CD1c-positive myeloid dendritic cell (primary cell): ENCODE measurements around the gene TAF4.
"Not testable (repeated sequence)": the region's sequence is repeated elsewhere in the genome, so short reads cannot be mapped to it uniquely, and the experiment has no call there.

Experiments
- DNase-seq: peaks from one replicate; pipeline ENCODE4 v3.0.0-alpha.2; 2016; ENCODE audit errors: extremely low spot score

TAF4 gene

DNA sequence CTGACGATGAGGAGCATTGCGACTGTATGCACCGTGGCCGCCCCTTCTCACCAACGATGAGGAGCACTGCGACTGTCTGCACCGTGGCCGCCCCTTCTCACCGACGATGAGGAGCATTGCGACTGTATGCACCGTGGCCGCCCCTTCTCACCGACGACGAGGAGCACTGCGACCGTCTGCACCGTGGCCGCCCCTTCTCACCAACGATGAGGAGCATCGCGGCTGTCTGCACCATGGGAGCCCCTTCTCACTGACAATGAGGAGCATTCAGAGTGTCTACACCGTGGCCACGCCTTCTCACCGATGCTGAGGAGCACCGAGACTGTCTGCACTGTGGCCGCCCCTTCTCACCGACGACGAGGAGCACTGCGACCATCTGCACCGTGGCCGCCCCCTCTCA is 120.7 kb downstream of the TAF4 start:
- DNase-seq = not testable (repeated sequence)

DNA sequence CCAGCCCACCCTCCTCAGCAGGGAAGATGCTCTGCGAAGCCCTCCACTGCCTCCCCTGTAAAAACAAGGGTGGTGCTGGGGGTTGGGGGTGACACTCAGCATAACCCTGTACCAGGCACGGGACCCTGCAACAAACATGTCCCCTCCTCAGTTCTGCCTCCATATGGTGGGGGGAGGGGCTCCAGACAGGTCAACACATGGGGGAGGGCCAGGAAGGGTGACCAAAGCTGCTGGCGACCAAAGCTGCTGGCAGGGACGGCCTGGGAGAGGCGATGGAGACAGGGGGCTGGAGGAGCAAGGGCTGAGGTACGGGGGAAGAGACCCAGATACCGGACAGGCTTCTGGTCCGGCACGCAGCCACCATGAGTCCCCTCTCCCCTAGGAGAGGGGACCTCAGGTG is 123.2 kb downstream of the TAF4 start:
- no peak for DNase-seq

DNA sequence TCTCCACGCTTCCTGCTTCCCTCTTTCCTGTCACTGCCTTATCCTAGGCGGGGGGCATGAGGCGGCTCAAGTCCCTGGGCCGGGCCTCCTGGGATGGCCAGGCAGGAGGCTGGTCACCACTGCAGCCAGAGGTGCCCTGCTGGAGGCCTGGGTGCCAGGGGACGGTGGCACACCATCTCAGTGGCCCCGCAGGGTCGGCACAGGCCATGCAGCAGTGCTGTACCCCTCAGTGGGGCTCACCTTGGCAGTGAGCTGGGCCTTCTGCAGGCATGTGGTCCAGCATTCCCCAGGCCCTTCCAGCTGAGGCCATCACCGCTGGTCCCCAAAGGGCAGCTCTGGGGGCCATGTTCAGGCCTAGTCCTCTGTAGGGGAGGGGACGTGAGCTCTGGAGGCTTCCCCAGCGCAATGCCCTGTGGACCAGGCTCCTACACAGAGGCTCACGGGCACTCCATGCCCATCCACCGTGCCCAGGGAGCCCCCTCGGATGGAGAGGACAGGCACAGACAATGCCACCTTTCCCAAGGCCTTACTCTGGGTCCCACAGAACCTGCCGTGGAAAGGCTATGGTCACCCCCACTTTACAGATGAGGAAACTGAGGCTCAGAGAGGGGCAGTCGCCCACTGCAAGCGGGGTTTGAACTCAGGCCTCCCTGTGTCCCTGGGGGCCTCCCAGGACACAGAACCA is 123.8 kb downstream of the TAF4 start:
- no peak for DNase-seq

DNA sequence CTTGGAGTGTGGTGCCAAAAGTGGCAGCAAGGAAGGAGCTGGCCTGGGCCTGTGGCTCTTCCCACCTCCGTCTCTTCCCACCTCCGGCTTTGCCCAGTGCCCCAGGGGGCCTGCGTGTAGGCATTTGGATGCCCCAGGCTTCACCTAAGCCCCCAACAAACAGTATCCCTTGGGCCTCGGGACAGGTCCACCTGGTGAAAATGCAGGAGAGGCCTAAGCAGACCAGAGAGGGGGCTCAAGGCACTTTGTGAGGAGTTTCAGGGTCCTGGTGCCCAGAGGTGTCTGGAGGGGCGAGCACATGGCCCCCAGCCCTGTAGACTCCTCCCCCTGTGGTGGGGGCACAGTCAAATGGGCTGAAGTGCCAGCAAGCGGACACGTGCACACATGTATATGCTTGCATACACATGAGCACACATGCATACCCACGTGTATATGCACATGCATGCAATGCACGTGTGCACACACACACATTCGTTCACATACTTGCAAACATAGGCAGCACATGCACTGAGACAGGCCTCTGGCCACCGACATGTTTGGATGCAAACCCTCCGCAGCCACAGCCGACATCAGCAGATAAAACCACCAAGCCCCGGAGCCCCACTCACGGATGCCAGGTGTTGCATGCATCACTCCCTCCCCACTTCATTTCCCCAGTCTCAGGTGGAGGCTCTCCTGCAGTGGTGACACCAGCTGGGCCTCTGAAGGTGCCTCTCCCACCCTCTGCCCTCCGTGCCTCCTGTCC is 124.5 kb downstream of the TAF4 start:
- no peak for DNase-seq

DNA sequence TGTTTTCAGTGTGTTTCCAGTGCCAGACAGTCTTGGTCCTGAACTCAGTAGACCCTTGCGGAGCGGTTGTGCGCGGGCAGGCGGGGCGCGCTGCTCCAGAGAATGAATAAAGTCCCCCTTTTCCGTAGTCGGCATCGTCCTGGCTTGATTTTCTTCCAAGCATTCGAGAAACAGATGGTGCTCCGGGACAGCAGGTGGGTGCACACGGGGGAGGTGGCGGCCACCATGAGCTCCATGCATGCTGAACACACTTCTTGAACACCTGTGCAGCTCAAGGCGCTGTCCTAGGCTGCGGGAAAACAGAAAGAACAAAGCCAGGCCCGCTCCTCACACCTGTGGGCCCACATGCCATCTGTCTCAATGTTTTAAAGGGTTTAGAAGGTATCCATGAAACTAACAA is 125.2 kb downstream of the TAF4 start:
- no peak for DNase-seq

DNA sequence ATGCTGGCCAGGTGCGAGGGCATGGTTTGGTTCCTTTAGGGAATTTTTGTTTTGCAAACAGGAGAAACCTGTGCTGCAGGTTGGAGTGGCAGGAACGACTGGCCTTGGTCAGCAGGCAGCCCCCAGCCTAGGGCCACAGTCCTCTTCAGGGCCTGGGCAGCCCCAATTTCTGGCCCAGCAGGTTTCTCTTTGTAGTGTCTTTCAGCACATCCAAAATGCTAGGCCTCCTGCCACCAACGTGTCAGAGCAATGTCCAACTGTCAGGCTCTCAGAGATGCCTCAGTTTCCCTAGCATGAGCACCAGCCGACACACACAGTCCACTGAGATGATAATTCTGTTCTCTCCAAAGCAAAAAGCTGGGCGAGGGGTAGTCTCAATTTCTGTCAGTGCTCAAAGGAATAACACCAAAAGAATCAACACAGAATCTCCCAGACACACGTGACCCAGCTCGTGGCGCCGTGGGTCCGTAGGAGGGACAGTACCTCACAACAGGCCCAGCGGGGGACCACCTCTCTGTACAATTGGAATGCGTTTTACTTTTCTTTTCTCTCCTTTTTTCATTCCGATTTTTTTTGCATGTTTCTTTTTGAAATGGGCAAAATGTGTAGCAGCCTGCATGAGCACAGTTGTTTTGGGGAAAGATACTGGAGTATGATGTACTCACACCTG is 125.9 kb downstream of the TAF4 start:
- DNase-seq = no peak

DNA sequence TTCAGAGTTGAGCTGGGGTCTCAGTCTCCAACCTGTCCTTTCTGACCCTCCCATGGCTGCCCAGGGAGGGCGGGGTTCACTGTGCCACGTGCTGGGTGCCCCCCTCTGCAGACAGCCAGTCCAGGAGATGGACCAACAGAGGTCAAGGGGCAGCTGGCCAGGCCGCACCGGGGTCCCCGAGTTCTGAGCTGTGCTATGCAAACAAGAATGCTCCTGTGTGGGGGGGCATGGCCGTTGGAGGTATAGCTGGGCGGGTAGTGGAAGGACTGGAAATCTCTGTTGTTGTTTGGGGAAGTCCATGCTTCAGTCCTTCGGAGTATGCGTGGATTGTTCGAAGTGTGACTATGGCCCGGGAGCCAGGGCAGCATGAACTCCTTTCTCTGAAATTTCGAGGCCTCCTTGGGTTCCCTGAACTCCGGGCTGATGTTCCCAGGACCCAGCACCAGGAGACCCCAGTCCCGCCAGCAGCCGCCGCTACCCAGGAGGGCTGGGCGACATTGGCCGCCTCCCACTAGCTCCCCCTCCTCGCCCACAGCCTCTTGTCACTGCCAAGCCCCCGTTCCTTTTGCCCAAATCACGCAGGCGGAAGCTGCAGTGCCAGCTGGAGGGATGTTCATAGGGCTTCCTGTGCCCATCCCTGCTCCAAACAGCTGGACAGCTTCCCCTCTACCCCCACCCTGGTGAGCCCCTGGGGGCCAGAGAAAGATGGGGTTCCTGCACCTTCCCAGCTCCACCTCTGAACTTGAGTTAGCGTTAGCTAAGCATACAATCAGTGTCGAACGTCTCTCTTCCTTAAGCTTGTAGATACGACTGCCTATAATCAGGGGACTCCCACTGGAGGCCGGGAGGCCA is 126.6 kb downstream of the TAF4 start:
- DNase-seq = no peak

DNA sequence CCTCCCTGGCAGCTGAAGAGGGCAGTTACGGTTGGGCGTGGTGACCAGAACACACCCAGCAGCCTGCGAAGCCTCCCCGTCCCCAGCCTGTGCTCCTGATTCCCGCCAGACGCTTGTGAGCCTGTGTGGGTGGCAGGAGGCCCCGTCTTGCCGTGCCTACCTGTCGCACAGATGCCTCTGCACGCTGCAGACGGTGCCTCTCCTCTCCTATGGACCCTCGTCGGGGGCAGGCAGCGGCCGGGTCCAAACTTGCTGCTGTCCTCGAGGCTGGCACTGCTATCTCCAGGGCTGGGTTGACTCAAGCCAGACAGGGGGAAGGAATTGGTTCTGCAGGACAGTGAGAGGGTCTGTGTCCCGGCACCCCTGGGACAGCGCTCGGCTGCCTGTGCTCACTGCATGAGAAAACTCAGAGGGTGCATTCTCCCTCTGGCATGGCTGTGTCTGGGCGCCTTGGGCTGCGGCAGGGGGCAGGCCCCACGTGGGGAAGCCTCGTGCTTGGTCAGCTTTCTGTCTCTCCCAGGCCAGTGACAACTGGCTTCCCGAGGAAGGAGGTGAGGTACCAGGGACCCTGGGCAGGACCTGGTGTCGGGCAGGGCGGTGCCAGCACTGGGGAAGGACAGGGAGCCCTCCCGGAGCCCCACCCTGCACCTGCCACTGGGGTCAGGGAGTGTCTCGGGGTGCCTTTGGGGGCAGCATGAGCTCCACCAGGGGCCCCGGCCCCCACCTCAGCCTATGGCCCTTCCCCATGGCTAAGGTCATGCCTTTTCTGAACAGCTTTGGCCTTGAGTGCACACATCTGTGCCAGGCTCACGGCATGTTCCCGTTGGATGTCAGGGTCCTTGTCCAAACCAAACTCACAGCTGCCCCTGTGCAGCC is 127.5 kb downstream of the TAF4 start:
- no peak for DNase-seq

DNA sequence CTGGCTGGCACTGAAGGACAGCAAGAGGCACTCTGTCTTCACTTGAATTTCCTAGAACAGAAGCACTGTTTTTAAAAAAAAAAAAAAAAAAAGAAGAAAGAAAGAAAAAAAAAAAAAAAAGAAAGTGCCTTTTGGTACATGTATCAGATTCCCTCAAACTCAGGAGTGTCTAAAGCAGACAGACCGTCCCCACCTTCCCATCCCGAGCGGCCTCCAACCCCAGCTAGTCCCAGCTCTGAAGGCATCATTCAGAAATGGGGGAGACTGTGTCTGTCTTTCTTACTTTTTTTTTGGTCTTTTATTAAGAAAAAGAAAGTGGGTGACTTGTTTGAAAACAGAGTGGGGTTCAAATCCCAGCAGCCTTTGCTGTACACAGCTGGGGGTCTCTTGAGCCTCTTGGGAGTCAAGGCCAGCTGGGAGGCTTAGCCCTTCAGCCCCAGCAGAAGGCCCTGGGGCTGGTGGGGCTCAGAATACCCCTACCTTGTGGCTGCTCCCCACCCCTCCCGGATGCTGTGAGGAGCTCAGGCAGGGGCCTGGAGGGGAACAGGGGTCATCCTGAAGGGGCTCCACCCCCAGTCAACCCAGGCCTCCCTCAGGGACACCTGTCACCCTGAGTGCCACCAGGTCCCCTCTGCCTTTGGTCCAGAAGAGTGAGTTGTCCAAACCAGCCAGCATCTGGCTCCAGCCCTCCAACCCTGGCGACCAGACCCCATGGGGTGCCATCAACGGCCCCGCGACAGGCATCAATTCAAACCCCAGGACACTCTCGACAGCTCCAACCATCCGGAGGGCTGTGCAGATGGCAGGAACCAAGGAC is 128.3 kb downstream of the TAF4 start:
- DNase-seq = no peak

DNA sequence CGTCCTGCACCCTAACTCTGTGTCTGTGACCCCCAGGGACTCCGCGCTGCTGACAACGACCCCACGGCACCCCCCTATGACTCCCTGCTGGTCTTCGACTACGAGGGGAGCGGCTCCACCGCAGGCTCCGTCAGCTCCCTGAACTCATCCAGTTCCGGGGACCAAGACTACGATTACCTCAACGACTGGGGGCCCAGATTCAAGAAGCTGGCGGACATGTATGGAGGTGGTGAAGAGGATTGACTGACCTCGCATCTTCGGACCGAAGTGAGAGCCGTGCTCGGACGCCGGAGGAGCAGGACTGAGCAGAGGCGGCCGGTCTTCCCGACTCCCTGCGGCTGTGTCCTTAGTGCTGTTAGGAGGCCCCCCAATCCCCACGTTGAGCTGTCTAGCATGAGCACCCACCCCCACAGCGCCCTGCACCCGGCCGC is 129.0 kb downstream of the TAF4 start:
- DNase-seq = no peak

DNA sequence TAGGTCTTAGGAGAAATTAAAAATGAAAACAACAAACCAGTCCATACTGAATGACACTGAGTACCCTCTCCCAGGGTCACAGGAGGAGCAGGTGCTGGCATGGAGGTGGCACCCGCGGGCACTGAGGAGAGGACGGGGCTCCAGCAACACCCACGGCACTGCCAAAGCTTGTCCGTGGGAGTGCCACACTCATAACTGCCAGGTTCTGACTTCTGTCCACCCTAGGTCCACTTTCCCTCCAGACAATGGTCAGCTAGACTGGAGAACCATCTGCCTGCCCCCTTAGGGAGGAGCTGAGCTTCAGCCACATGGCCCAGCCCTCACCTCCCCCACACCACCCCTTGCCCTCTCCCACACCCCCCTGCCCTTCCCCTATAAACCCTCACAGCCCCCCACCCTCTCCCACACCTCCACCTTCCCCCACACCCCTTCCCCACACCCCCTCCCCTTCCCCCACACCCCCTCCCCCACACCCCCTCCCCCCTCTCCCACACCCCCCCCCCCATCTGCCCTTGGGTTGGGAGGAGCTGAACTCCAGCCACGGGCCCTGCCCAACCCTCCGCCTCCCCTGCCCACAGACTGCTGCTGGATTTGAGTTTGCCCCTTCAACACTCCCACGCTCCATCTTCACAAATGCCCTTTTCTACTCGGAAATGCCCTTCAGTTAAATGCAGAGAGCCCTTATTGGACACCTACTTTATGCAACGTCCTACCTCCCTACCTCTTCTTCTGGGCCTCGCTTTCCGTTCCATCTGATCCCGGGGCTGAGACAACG is 129.6 kb downstream of the TAF4 start:
- DNase-seq = no peak

DNA sequence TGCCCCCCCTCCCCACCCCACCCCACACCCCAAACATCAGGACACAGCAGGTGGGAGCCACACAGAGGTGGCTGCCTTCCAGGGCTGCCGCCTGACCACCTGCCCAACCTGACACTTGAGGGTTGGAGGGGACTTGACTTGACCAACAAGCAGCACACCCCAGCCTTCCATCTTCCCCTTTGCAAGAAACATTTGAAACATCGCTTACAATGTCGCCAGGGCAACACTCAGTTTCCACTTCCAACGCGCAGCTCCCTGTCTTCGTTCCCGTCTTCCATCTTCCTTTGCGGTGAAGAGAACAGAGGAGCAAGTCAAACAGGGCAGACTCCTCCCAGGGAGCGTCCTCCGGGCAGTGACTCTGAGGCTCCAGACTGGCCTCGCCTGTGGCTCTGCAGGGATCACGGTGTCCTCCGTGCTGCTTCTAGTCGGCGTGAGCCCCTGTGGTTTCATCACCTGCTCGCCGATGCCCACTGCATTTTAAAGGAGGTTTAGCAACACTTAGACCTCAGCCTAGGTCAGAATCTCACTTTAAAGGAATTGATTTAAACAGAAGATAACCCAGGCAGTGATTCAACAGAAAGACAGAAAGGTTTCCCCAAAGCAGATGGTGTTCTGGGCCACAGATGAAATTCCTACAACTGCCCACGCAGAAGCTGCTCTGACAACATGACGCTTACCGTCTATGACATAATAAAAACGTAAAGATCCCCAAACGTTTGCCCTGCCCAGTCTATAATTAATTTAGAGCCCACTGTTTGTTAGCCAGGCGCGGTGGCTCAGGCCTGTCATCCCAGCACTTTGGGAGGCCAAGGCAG is 130.8 kb downstream of the TAF4 start:
- DNase-seq = no peak

DNA sequence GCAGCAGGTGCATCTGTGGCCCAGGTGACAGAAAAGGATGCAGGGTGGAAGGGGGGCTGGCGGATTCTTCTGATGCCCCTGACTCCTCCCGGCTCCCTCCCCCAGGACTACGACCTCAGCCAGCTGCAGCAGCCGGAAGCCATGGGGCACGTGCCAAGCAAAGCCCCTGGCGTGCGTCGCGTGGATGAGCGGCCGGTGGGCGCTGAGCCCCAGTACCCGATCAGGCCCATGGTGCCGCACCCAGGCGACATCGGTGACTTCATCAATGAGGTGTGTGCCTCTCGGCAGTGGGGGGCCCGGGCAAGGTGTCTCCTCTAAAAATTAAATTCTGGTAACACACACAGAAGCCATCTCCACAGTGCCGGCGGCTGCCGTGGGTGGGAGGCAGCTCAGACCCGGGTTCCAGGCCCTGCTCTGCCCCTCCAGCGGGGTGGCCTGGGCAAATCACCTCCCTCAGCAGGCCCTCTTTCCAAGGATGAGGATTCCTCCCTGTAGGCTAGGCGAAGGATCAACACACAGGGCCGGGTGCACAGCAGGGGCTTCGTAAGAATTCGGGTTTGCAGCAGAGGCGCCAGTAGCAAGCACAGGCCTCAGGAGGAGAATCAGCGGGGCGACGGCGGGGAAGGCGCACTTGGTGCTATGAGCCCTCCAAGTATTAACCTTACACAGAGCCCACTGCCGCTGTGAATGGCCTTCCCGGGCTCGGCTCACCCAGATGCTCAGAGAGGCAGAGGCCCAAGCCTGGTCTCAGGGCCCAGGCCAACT is 131.5 kb downstream of the TAF4 start:
- no peak for DNase-seq

DNA sequence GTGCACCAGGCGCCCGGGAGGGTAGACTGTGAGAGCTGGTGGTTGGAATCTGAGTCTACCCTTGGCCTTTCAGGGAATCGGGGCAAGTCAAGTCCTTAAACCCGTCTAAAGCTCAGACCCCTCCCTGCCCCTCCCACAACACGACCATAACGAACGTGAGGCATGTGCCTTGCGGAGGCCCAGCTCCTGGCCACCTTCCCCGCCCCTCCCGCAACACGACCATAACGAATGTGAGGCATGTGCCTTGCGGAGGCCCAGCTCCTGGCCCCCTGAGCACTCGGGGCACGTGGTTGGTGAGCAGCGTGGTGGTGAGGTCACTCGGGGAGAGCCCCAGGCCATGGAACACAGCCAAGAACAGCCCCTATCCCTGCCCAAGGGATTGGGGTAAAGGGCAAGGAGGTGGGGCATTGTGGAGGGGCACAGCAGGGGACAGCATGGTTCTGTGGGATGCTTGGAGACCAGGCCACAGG is 132.2 kb downstream of the TAF4 start:
- no peak for DNase-seq

DNA sequence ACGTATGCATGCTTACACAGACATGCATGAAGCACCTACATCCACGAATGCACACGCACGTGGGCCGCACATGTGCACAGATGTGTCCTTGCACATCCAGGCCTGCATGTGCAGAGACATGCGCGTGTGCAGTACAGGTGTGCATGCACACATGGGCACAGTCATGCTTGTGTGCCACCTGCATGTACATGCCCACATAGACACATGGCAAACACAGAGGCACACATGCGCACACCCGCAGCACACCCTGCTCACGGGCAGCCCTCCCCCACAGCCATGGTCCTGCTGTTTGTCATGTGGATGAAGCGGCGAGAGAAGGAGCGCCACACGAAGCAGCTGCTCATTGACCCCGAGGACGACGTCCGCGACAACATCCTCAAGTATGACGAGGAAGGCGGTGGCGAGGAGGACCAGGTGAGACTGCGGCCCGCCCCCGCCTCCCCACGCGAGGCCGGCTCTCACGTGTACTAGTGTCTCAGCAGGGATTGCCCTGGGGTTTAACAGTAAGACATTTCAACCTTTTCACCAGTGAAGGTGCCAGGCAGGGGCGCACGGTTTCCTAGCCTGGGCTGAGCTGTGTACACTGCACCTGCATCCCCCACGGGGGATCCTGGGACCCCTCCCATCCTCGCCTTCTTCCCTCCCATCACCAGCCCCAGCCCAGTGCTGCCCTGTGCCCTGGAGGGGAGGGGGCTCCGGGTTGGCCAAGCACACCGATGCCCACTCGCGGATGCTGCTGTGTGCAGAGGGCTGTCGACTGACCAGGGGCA is 132.8 kb downstream of the TAF4 start:
- no peak for DNase-seq

DNA sequence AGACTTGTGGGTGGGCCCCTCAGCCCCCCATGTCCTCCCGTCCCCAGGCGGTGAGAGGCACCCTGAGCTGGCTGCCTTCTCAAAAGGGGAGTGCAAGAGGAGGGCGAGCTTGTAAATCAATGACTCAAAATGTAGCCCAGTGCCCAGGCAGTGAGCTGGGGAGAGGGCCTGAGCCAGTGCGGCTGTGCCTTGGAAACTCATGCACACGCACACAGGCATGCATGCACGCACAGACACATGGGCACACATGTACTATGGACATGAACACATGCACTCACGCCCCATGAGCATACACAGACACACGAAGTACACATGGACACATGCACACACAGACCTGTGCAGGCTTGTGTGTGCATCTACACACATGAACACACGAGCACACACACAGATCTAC is 133.5 kb downstream of the TAF4 start:
- no peak for DNase-seq
